HG02885 (cell line): ENCODE measurements around the gene MANEAL.

ENCODE experiments used
- ATAC-seq: cut with Tn5 transposase; IDR thresholded peaks from one replicate; pipeline ENCODE4 v1.9.1; 2021; ENCODE audit warnings: mild to moderate bottlenecking; ENCODE audit not compliant: unreplicated experiment, poor library complexity

The MANEAL gene

GRCh38 chr1:37778654-37779053, 15.0 kb upstream of the MANEAL start:
- no peak for ATAC-seq

- ATAC-seq = no peak
These were observed 11.2 kb upstream of the MANEAL start for GRCh38 chr1:37782491-37782890.

GRCh38 chr1:37792943-37793686, 532 bp upstream of the MANEAL start:
- no peak for ATAC-seq

- ATAC-seq = peak; percentile 40
These were observed 1.0 kb downstream of the MANEAL start for GRCh38 chr1:37794372-37795339.

GRCh38 chr1:37795340-37796125, 1.9 kb downstream of the MANEAL start:
- no peak for ATAC-seq

- no peak for ATAC-seq
These were observed 4.2 kb downstream of the MANEAL start for GRCh38 chr1:37797750-37798345.

GRCh38 chr1:37802439-37802838, 8.8 kb downstream of the MANEAL start:
- no peak for ATAC-seq

GRCh38 chr1:37807220-37807554, 13.5 kb downstream of the MANEAL start:
- no peak for ATAC-seq

- peak; percentile 90 for ATAC-seq
These were observed 14.1 kb downstream of the MANEAL start, which contains the start of the genes C1orf122 and YRDC for GRCh38 chr1:37807555-37808368. C1orf122 (plus strand) TSS chr1:37807790; CDS start chr1:37808405, 615 bp downstream. YRDC (minus strand) TSS chr1:37808208; CDS start chr1:37808180, 28 bp downstream.

- ATAC-seq = peak; percentile 34
These were observed 15.0 kb downstream of the MANEAL start for GRCh38 chr1:37808369-37809319.

GRCh38 chr1:37809942-37810341, 16.3 kb downstream of the MANEAL start:
- no peak for ATAC-seq

GRCh38 chr1:37811027-37811655, 17.5 kb downstream of the MANEAL start:
- peak; percentile 33 for ATAC-seq

- no peak for ATAC-seq
These were observed 20.0 kb downstream of the MANEAL start for GRCh38 chr1:37813529-37814145.

- no peak for ATAC-seq
These were observed 20.6 kb downstream of the MANEAL start for GRCh38 chr1:37814252-37814651.

- ATAC-seq = no peak
These were observed 23.8 kb downstream of the MANEAL start for GRCh38 chr1:37817481-37817880.

GRCh38 chr1:37821481-37821880, 27.8 kb downstream of the MANEAL start:
- ATAC-seq = no peak
